Tibial nerve (tissue), 3 donors: ENCODE measurements around the gene LRRC59.

Experiments used
- POLR2A ChIP-seq, 2 donors: fragments of 450-650 bp; IDR thresholded peaks; one replicate each; pipeline ENCODE4 v1.6.1; 2017; ENCODE audit warnings: antibody characterized with exemption in 2 of 2, mild to moderate bottlenecking in 2 of 2, moderate library complexity in 2 of 2
- TF ChIP-seq, protein P1 (sequence below), 5 experiments: fragments of 200-600 bp in 3 of 5; fragments of 450-650 bp in 2 of 5; sonication (generic) in 3 of 5; IDR thresholded peaks; one replicate each; pipeline ENCODE4 v1.5.1; 2016 to 2019; ENCODE audit warnings: antibody characterized with exemption in 5 of 5, mild to moderate bottlenecking in 3 of 5, moderate library complexity in 2 of 5

DNA sequence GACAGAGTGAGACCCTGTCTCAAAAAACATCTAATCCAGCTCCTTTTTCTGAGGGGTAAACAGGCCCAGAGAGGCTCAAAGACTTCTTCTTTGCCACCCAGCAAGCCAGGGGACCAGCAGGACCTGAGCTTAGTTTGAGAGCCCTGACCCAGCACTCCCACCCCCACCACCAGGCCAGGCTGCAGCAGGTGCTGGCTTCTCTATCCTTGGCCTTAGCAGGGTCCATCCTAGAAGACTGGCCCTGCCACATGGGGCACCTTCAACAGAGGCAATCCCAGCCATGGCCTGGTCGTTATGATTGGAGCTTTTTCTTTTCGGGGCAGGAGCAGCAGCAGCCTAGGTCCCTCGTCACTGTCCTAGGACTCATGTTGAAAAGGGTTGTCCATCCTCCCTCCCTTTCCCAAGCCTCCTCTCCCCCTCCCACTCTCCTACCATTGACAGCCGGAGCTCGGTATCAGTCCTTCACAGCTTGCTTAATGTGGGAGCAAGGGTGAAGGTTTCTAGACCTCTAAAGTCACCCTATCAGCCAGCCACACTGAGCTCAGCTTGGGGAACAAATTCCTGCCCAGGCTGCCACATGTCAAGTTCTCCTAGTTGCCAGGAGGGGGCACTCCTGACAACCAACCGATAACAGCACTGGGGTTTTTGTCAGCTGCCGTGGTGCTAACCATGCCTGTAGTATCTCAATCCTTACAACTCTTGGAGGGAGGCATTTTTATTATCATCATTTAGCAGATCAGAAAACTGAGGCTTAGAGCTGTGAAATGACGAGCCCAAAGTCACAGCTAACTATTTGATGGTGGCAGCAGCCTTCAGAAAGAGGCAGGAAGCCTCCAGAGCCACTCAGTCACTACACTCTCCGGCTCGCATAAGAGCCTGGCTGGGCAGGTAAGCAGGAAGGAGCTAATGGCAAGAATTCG lies 35.5 kb downstream of the LRRC59 start:
- TF ChIP-seq, protein P1, sequence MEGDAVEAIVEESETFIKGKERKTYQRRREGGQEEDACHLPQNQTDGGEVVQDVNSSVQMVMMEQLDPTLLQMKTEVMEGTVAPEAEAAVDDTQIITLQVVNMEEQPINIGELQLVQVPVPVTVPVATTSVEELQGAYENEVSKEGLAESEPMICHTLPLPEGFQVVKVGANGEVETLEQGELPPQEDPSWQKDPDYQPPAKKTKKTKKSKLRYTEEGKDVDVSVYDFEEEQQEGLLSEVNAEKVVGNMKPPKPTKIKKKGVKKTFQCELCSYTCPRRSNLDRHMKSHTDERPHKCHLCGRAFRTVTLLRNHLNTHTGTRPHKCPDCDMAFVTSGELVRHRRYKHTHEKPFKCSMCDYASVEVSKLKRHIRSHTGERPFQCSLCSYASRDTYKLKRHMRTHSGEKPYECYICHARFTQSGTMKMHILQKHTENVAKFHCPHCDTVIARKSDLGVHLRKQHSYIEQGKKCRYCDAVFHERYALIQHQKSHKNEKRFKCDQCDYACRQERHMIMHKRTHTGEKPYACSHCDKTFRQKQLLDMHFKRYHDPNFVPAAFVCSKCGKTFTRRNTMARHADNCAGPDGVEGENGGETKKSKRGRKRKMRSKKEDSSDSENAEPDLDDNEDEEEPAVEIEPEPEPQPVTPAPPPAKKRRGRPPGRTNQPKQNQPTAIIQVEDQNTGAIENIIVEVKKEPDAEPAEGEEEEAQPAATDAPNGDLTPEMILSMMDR (IDR thresholded peaks at IDR 0.05): peak; percentile 60 to 75 (median 70)
- TF ChIP-seq POLR2A (IDR thresholded peaks at IDR 0.05): no peak
